GM21528 (cell line): ENCODE measurements around the gene NIPAL3.

ENCODE experiments used
- ATAC-seq: cut with Tn5 transposase; IDR thresholded peaks from one replicate; pipeline ENCODE4 v1.9.1; 2021; ENCODE audit warnings: mild to moderate bottlenecking, moderate library complexity; ENCODE audit not compliant: unreplicated experiment, low FRiP score

The NIPAL3 gene

GRCh38 chr1:24390924-24391782, 24.4 kb upstream of the NIPAL3 start:
- ATAC-seq: peak; percentile 46

GRCh38 chr1:24391882-24392603, 23.6 kb upstream of the NIPAL3 start:
- ATAC-seq: peak; percentile 63

- ATAC-seq: no peak
Measured at GRCh38 chr1:24392604-24392946, 23.0 kb upstream of the NIPAL3 start.

- ATAC-seq: no peak
Measured at GRCh38 chr1:24392982-24393650, 22.5 kb upstream of the NIPAL3 start.

GRCh38 chr1:24393892-24394291, 21.7 kb upstream of the NIPAL3 start:
- no peak for ATAC-seq

GRCh38 chr1:24400065-24400464, 15.5 kb upstream of the NIPAL3 start:
- ATAC-seq: no peak

GRCh38 chr1:24403806-24404205, 11.8 kb upstream of the NIPAL3 start:
- no peak for ATAC-seq

GRCh38 chr1:24406788-24407187, 8.8 kb upstream of the NIPAL3 start:
- no peak for ATAC-seq

- ATAC-seq: no peak
Measured at GRCh38 chr1:24409535-24409934, 6.1 kb upstream of the NIPAL3 start.

- no peak for ATAC-seq
Measured at GRCh38 chr1:24410750-24411149, 4.9 kb upstream of the NIPAL3 start.

- no peak for ATAC-seq
Measured at GRCh38 chr1:24411963-24412362, 3.6 kb upstream of the NIPAL3 start.

- no peak for ATAC-seq
Measured at GRCh38 chr1:24412408-24412807, 3.2 kb upstream of the NIPAL3 start.

- ATAC-seq: no peak
Measured at GRCh38 chr1:24413350-24414163, 2.0 kb upstream of the NIPAL3 start, which contains the start of gene STPG1. STPG1 (minus strand) TSS chr1:24413782; CDS start chr1:24401388, 12,394 bp downstream.

- no peak for ATAC-seq
Measured at GRCh38 chr1:24414775-24415333, 748 bp upstream of the NIPAL3 start.

GRCh38 chr1:24415910-24416665, 486 bp downstream of the NIPAL3 start:
- no peak for ATAC-seq

GRCh38 chr1:24416666-24417391, 1.2 kb downstream of the NIPAL3 start:
- ATAC-seq: no peak

GRCh38 chr1:24417681-24418080, 2.1 kb downstream of the NIPAL3 start:
- no peak for ATAC-seq

GRCh38 chr1:24418898-24419628, 3.5 kb downstream of the NIPAL3 start:
- ATAC-seq: no peak
